Germinal center (tissue), 1 donor: ENCODE results near the gene DDX1.

ENCODE experiments used
- DNase-seq: peaks from one replicate; pipeline ENCODE4 v3.0.0; 2012; ENCODE audit warnings: mixed read lengths, low spot score

The DDX1 gene

GRCh38 chr2:15562354-15563031, 29.2 kb upstream of the DDX1 start:
- DNase-seq: no peak

GRCh38 chr2:15563227-15564100, 28.2 kb upstream of the DDX1 start:
- no peak for DNase-seq

GRCh38 chr2:15565392-15565791, 26.3 kb upstream of the DDX1 start:
- DNase-seq: no peak

GRCh38 chr2:15565994-15566671, 25.5 kb upstream of the DDX1 start:
- DNase-seq: no peak

- no peak for DNase-seq
These were observed 24.8 kb upstream of the DDX1 start for GRCh38 chr2:15566912-15567311.

- DNase-seq: no peak
These were observed 22.8 kb upstream of the DDX1 start for GRCh38 chr2:15568874-15569273.

- no peak for DNase-seq
These were observed 21.6 kb upstream of the DDX1 start for GRCh38 chr2:15570104-15570503.

GRCh38 chr2:15571729-15572128, 19.9 kb upstream of the DDX1 start:
- no peak for DNase-seq

- peak; percentile 59 for DNase-seq
These were observed 14.5 kb upstream of the DDX1 start for GRCh38 chr2:15577071-15577735.

- no peak for DNase-seq
These were observed 12.0 kb upstream of the DDX1 start for GRCh38 chr2:15579641-15580040.

GRCh38 chr2:15580451-15580850, 11.2 kb upstream of the DDX1 start:
- no peak for DNase-seq

- DNase-seq: no peak
These were observed 8.8 kb upstream of the DDX1 start for GRCh38 chr2:15582710-15583357.

- no peak for DNase-seq
These were observed 7.8 kb upstream of the DDX1 start for GRCh38 chr2:15583826-15584225.

- DNase-seq: no peak
These were observed 7.4 kb upstream of the DDX1 start for GRCh38 chr2:15584316-15584715.

- no peak for DNase-seq
These were observed 6.8 kb upstream of the DDX1 start for GRCh38 chr2:15584767-15585469.

GRCh38 chr2:15588329-15588919, 3.2 kb upstream of the DDX1 start:
- peak; percentile 19 for DNase-seq

- DNase-seq: no peak
These were observed 336 bp upstream of the DDX1 start for GRCh38 chr2:15591373-15591691.

- DNase-seq: no peak
These were observed 1.6 kb downstream of the DDX1 start for GRCh38 chr2:15593327-15593705.

GRCh38 chr2:15594291-15595256, 2.9 kb downstream of the DDX1 start:
- no peak for DNase-seq
